Upper lobe of right lung (tissue), 1 donor: ENCODE data around the gene S1PR2. TPM values are rescaled to one million over a fixed set of nuclear protein-coding genes. Genes with fewer than 3 reads are reported as not detected.
A peak's percentile ranks its signal among the peaks of the same experiment; 100 is the strongest.

Experiments used
- ATAC-seq: fragments of 200-7000 bp; cut with Tn5 transposase; one replicate; pipeline ENCODE4 v1.9.1; 2020; ENCODE audit warnings: mild to moderate bottlenecking, moderate library complexity
- DNase-seq: peaks from one replicate; pipeline ENCODE4 v3.0.0-alpha.2; 2020
- H3K27ac ChIP-seq: fragments of 200-600 bp; one replicate; pipeline ENCODE4 v1.8.0; 2022
- H3K27me3 ChIP-seq: fragments of 200-600 bp; one replicate; pipeline ENCODE4 v1.8.0; 2022; ENCODE audit warnings: mild to moderate bottlenecking
- H3K36me3 ChIP-seq: fragments of 200-600 bp; one replicate; pipeline ENCODE4 v1.8.0; 2022
- H3K4me1 ChIP-seq: fragments of 200-600 bp; one replicate; pipeline ENCODE4 v1.8.0; 2022
- H3K4me3 ChIP-seq: fragments of 200-600 bp; one replicate; pipeline ENCODE4 v1.8.0; 2022; ENCODE audit warnings: mild to moderate bottlenecking
- H3K9me3 ChIP-seq: fragments of 200-600 bp; one replicate; pipeline ENCODE4 v1.8.0; 2022
- CTCF ChIP-seq: fragments of 200-600 bp; IDR thresholded peaks from one replicate; pipeline ENCODE4 v1.8.0; 2022; ENCODE audit warnings: antibody characterized with exemption
- intact Hi-C: fragments of 100-400 bp; cut with DNase I; formaldehyde crosslinking; loops from one replicate; pipeline ENCODE4 v1.11.0; 2022
- total RNA-seq: library from RNA; stranded (reverse); fragmentation: NEBNext Ultra II Directional; extraction: Animal tissue kit (Norgen Biotek cat#: 25700); gene quantifications from one replicate; pipeline ENCODE4 v1.2.1, GENCODE V29; 2021
- donor health status: DM: no; HTN: yes; CAD: no; lungs with severe emphysema.

The S1PR2 gene
- total RNA-seq, 1 donor from 2014 or later: 21.7 TPM

GRCh38 chr19:10230173-10230860 lies 814 bp downstream of the S1PR2 start:
- no peak for TF ChIP-seq CTCF
- intact Hi-C loops: no loop called here
- H3K27ac ChIP-seq: peak overlapping the region; percentile 94
- no peaks in the 10 kb centered on the region for H3K9me3 ChIP-seq
- peak overlapping the region; percentile 96 for H3K4me3 ChIP-seq
- H3K27me3 ChIP-seq: no peaks in the 10 kb centered on the region
- peak; percentile 29 for ATAC-seq
- peak; percentile 82 for DNase-seq
- no peaks in the 10 kb centered on the region for H3K36me3 ChIP-seq
- H3K4me1 ChIP-seq: peaks cover 42% of the 10 kb centered on the region

- H3K4me3 ChIP-seq: peak overlapping the region; percentile 96
Observed at GRCh38 chr19:10228920-10229319, 2.2 kb downstream of the S1PR2 start.

DNA sequence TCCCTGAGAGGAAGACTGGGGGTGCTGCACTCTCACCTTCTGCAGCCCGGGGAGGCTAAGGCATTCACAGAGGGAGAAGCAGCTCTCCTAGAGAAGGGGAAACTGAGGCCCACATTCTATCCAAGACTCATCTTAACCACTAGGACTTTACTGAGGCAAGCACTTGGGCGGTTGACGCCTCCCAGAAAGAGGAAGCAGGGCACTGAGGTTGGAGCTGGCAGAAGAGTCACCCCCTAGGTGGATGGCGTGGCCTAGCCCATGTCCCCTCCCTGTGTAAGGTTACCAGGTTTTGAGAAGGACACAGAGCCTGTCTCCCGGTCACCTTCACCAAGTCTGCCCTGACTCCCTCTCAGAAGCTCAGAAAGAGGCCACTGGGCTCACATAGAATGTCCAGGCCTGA lies 2.7 kb downstream of the S1PR2 start:
- ATAC-seq: no peak
- Histone ChIP-seq H3K36me3 (peaks cover 3% of the 10 kb centered on the region), H3K27me3 (no peaks in the 10 kb centered on the region), H3K4me1 (peaks cover 38% of the 10 kb centered on the region), H3K4me3 (no peak overlapping the region), H3K27ac (peak overlapping the region; percentile 36), H3K9me3 (no peaks in the 10 kb centered on the region)
- TF ChIP-seq CTCF: no peak
- DNase-seq: no peak
- intact Hi-C loops: no loop called here

More at GRCh38 chr19:10228920-10229319, 2.2 kb downstream of the S1PR2 start:
- H3K9me3 ChIP-seq: no peaks in the 10 kb centered on the region
- intact Hi-C loops: no loop called here
- peaks cover 38% of the 10 kb centered on the region for H3K4me1 ChIP-seq
- no peak for DNase-seq
- H3K36me3 ChIP-seq: no peaks in the 10 kb centered on the region
- ATAC-seq: peak; percentile 16
- H3K27ac ChIP-seq: peak overlapping the region; percentile 36
- peak; percentile 61 for TF ChIP-seq CTCF
- H3K27me3 ChIP-seq: no peaks in the 10 kb centered on the region

DNA sequence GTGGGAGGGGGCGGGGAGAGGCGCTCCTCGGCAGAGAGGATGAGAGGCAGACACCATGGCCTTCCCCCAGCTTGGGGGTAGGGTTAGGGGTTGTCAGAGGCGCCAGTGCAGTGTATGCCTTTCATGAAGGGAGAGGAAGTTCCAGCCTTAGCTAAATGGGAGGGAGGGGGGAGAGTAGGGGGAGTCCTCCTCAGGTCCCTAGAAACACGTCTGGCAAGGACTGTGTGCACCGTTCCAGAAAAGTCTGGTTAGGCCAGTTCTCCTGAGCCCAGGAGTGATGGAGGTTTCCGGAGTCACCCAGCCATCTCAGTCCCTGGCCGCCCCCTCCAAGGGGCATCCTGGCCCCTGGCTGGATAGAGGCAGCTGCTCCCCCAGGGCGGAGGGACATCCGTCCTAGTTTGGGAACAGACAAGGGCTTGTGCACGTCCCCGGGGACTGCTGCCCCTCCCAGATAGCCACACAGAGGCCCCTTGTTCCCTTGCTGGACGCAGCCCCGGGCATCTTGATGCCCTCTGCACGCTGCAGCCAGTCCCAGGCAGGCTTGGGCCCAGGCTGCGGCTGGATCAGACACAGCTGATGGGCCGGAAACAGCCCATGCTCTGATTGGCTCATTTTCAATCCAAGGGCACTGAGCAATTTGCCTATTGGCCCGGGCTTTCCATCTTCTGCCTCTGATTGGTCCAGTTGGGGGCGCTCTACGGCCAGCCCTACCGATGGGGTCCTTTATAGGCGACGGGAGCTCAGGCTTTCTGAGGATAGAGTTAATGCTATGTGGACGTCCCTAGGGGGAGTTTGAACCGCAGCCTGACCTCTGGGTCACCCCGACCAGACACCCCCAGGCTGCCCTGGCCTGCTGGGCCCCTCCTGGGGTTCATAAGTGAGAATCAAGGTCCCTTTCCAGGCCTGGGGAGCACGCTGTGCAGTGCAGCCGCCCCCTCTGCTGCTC lies 3.8 kb downstream of the S1PR2 start:
- peaks cover 38% of the 10 kb centered on the region for H3K4me1 ChIP-seq
- no peaks in the 10 kb centered on the region for H3K27me3 ChIP-seq
- intact Hi-C loops: no loop called here
- peak; percentile 9 for TF ChIP-seq CTCF
- peak; percentile 63 for DNase-seq
- no peak for ATAC-seq
- H3K27ac ChIP-seq: peak overlapping the region; percentile 80
- H3K9me3 ChIP-seq: no peaks in the 10 kb centered on the region
- peaks cover 8% of the 10 kb centered on the region for H3K36me3 ChIP-seq
- no peak overlapping the region for H3K4me3 ChIP-seq

- Histone ChIP-seq H3K36me3 (peaks cover 13% of the 10 kb centered on the region), H3K9me3 (no peaks in the 10 kb centered on the region), H3K4me1 (peaks cover 32% of the 10 kb centered on the region), H3K27me3 (no peaks in the 10 kb centered on the region), H3K4me3 (no peak overlapping the region), H3K27ac (peak overlapping the region; percentile 80)
- ATAC-seq: peak; percentile 34
- TF ChIP-seq CTCF: no peak
- intact Hi-C loops: no loop called here
- DNase-seq: peak; percentile 75
Observed at GRCh38 chr19:10226376-10227025, 4.6 kb downstream of the S1PR2 start.
